ENCODE results near the gene CDK9.
"Not testable (repeated sequence)": the region's sequence is repeated elsewhere in the genome, so short reads cannot be mapped to it uniquely, and the experiment has no call there.

Gene CDK9

GRCh38 chr9:127835991-127836516, 50.2 kb downstream of the CDK9 start:
- Mint-ChIP-seq H3K27me3 (ENCODE audit: low read depth) (peaks cover 3% of the 10 kb centered on the region), H3K27ac (peak overlapping the region; percentile 64 to 82 (median 72)), H3K4me3 (peak overlapping the region in 2 of 3 experiments; percentile 23 to 25), H3K36me3 (ENCODE audit: low read depth) (no peaks in the 10 kb centered on the region), H3K9me3 (no peaks in the 10 kb centered on the region), H3K4me1 (peaks cover 47% of the 10 kb centered on the region)
- no peak for TF ChIP-seq CTCF (IDR thresholded peaks at IDR 0.05; ENCODE audit: unreplicated experiment in 3 of 3)

GRCh38 chr9:127836561-127836960, 50.7 kb downstream of the CDK9 start:
- H3K27me3 Mint-ChIP-seq (ENCODE audit: low read depth); H3K9me3 Mint-ChIP-seq; H3K4me3 Mint-ChIP-seq; H3K36me3 Mint-ChIP-seq (ENCODE audit: low read depth): not testable (repeated sequence)
- Mint-ChIP-seq H3K27ac (peak overlapping the region; percentile 64 to 82 (median 72)), H3K4me1 (peaks cover 49% of the 10 kb centered on the region)

GRCh38 chr9:127837346-127837745, 51.5 kb downstream of the CDK9 start:
- Mint-ChIP-seq H3K27me3 (ENCODE audit: low read depth) (peaks cover 3% of the 10 kb centered on the region), H3K36me3 (ENCODE audit: low read depth) (no peaks in the 10 kb centered on the region), H3K4me3 (no peak overlapping the region), H3K9me3 (no peaks in the 10 kb centered on the region), H3K27ac (peak overlapping the region; percentile 12 to 77 (median 73)), H3K4me1 (peaks cover 49% of the 10 kb centered on the region)
- TF ChIP-seq CTCF (IDR thresholded peaks at IDR 0.05; ENCODE audit: unreplicated experiment in 3 of 3), result no peak

- H3K27ac Mint-ChIP-seq, result peak overlapping the region; percentile 71 to 81 (median 73)
- no peaks in the 10 kb centered on the region for H3K9me3 Mint-ChIP-seq
- no peaks in the 10 kb centered on the region for H3K36me3 Mint-ChIP-seq (ENCODE audit: low read depth)
- no peak overlapping the region for H3K4me3 Mint-ChIP-seq
- peaks cover 48% of the 10 kb centered on the region for H3K4me1 Mint-ChIP-seq
- no peak for TF ChIP-seq CTCF (IDR thresholded peaks at IDR 0.05; ENCODE audit: unreplicated experiment in 3 of 3)
- H3K27me3 Mint-ChIP-seq (ENCODE audit: low read depth), result peaks cover 3% of the 10 kb centered on the region
These were observed 52.7 kb downstream of the CDK9 start for GRCh38 chr9:127838375-127839078.

All from nephron (organoid).